ENCODE data around the gene SHB. TPM values are rescaled to one million over a fixed set of nuclear protein-coding genes. Genes with fewer than 3 reads are reported as not detected.

SHB gene
- total and polyA plus RNA-seq, 2 donors (not counting 1 experiment from before 2014, with no cell fraction given), result 9.9 to 13.9 TPM

GRCh38 chr9:38022995-38023394 is 46.0 kb downstream of the SHB start:
- Histone ChIP-seq H3K79me2 (ENCODE audit: control insufficient read depth, insufficient read depth, low read length) (peaks cover 59% of the 10 kb centered on the region), H3K36me3 (ENCODE audit: control insufficient read depth, insufficient read depth, low read length) (no peaks in the 10 kb centered on the region), H3K4me3 (replicated peaks in 1 of 4; ENCODE audit: control extremely low read depth in 1 of 4, insufficient read depth in 1 of 4, low read depth in 3 of 4, low read length in 4 of 4) (no peak overlapping the region), H3K9me3 (ENCODE audit: control insufficient read depth, insufficient read depth, low read depth, low read length) (no peaks in the 10 kb centered on the region), H3K27me3 (ENCODE audit: control insufficient read depth, insufficient read depth, low read length) (no peaks in the 10 kb centered on the region), H3K4me1 (ENCODE audit: control insufficient read depth, extremely low read depth, insufficient read depth, low read length) (peaks cover 50% of the 10 kb centered on the region), H3K27ac (ENCODE audit: insufficient read depth, low read length) (no peak overlapping the region), H4K20me1 (ENCODE audit: control insufficient read depth, extremely low read depth, insufficient read depth, low read length) (no peaks in the 10 kb centered on the region), H3K9ac (ENCODE audit: insufficient read depth, low read length) (no peak overlapping the region), H2AFZ (ENCODE audit: low read length) (no peak overlapping the region), H3K4me2 (ENCODE audit: extremely low read depth, insufficient read depth, low read length) (no peak overlapping the region)
- no peak for TF ChIP-seq CTCF (conservative IDR thresholded peaks at IDR 0.05 in 1 of 2, IDR thresholded peaks at IDR 0.05 in 1 of 2; ENCODE audit: low read depth in 1 of 2, low read length in 2 of 2)
- no peak for TF ChIP-seq EZH2 (IDR thresholded peaks at IDR 0.05; ENCODE audit: low read length, missing control alignments)
- no peak for DNase-seq (ENCODE audit: low read depth in 2 of 2)

- Histone ChIP-seq H3K9ac (ENCODE audit: insufficient read depth, low read length) (no peak overlapping the region), H3K4me1 (ENCODE audit: control insufficient read depth, extremely low read depth, insufficient read depth, low read length) (peaks cover 46% of the 10 kb centered on the region), H3K4me3 (replicated peaks in 1 of 4; ENCODE audit: control extremely low read depth in 1 of 4, insufficient read depth in 1 of 4, low read depth in 3 of 4, low read length in 4 of 4) (no peak overlapping the region), H3K4me2 (ENCODE audit: extremely low read depth, insufficient read depth, low read length) (no peak overlapping the region), H2AFZ (ENCODE audit: low read length) (no peak overlapping the region), H3K79me2 (ENCODE audit: control insufficient read depth, insufficient read depth, low read length) (peaks cover 54% of the 10 kb centered on the region), H3K27me3 (ENCODE audit: control insufficient read depth, insufficient read depth, low read length) (no peaks in the 10 kb centered on the region), H3K27ac (ENCODE audit: insufficient read depth, low read length) (no peak overlapping the region), H3K36me3 (ENCODE audit: control insufficient read depth, insufficient read depth, low read length) (no peaks in the 10 kb centered on the region), H3K9me3 (ENCODE audit: control insufficient read depth, insufficient read depth, low read depth, low read length) (no peaks in the 10 kb centered on the region), H4K20me1 (ENCODE audit: control insufficient read depth, extremely low read depth, insufficient read depth, low read length) (no peaks in the 10 kb centered on the region)
- no peak for TF ChIP-seq CTCF (conservative IDR thresholded peaks at IDR 0.05 in 1 of 2, IDR thresholded peaks at IDR 0.05 in 1 of 2; ENCODE audit: low read depth in 1 of 2, low read length in 2 of 2)
- TF ChIP-seq EZH2 (IDR thresholded peaks at IDR 0.05; ENCODE audit: low read length, missing control alignments), result no peak
- DNase-seq (ENCODE audit: low read depth in 2 of 2), result no peak
These were observed 46.7 kb downstream of the SHB start for GRCh38 chr9:38022203-38022895.

GRCh38 chr9:38020151-38021076 is 48.6 kb downstream of the SHB start:
- no peak for TF ChIP-seq CTCF (conservative IDR thresholded peaks at IDR 0.05 in 1 of 2, IDR thresholded peaks at IDR 0.05 in 1 of 2; ENCODE audit: low read depth in 1 of 2, low read length in 2 of 2)
- no peak for TF ChIP-seq EZH2 (IDR thresholded peaks at IDR 0.05; ENCODE audit: low read length, missing control alignments)
- no peak overlapping the region for H2AFZ ChIP-seq (ENCODE audit: low read length)
- no peak overlapping the region for H3K27ac ChIP-seq (ENCODE audit: insufficient read depth, low read length)
- peaks cover 42% of the 10 kb centered on the region for H3K4me1 ChIP-seq (ENCODE audit: control insufficient read depth, extremely low read depth, insufficient read depth, low read length)
- H3K4me3 ChIP-seq (replicated peaks in 1 of 4; ENCODE audit: control extremely low read depth in 1 of 4, insufficient read depth in 1 of 4, low read depth in 3 of 4, low read length in 4 of 4), result no peak overlapping the region
- H3K9me3 ChIP-seq (ENCODE audit: control insufficient read depth, insufficient read depth, low read depth, low read length), result no peaks in the 10 kb centered on the region
- H3K79me2 ChIP-seq (ENCODE audit: control insufficient read depth, insufficient read depth, low read length), result peaks cover 58% of the 10 kb centered on the region
- H3K4me2 ChIP-seq (ENCODE audit: extremely low read depth, insufficient read depth, low read length), result peak overlapping the region; percentile 33
- no peaks in the 10 kb centered on the region for H4K20me1 ChIP-seq (ENCODE audit: control insufficient read depth, extremely low read depth, insufficient read depth, low read length)
- H3K36me3 ChIP-seq (ENCODE audit: control insufficient read depth, insufficient read depth, low read length), result no peaks in the 10 kb centered on the region
- no peaks in the 10 kb centered on the region for H3K27me3 ChIP-seq (ENCODE audit: control insufficient read depth, insufficient read depth, low read length)
- no peak overlapping the region for H3K9ac ChIP-seq (ENCODE audit: insufficient read depth, low read length)
- DNase-seq (ENCODE audit: low read depth in 2 of 2), result no peak
